ENCODE measurements around the gene TMEM120A.

- no peak for TF ChIP-seq YY1 (IDR thresholded peaks at IDR 0.05; ENCODE audit: insufficient read depth, insufficient read length)
- TF ChIP-seq SUZ12 (IDR thresholded peaks at IDR 0.05; ENCODE audit: extremely low read depth, insufficient read depth, insufficient read length) = no peak
- no peak for TF ChIP-seq ZNF274 (IDR thresholded peaks at IDR 0.05; ENCODE audit: low read depth, low read length)
Observed at GRCh38 chr7:75981453-75982305, 12.7 kb downstream of the TMEM120A start.
